Measurements from ENCODE around the gene CPA4.

DNA sequence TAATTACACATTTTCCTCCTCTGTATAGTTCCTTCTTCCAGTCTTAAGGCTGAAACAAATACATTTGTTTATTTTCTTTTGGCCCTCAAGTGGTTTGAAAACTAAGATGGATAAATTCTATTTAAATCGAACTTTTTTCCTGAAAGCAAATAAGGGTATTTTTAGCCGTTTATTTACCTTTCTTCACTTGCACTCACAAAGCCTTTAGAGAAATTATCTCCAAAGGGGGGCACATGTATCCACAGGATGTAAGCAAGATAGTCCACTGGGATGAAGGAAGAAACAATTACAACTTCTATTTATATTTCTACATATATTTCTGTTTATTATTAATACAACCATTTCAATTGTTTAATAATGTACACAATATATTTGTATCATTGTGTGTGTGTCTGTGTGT is 10.2 kb downstream of the CPA4 start:
- TF ChIP-seq, protein P1, sequence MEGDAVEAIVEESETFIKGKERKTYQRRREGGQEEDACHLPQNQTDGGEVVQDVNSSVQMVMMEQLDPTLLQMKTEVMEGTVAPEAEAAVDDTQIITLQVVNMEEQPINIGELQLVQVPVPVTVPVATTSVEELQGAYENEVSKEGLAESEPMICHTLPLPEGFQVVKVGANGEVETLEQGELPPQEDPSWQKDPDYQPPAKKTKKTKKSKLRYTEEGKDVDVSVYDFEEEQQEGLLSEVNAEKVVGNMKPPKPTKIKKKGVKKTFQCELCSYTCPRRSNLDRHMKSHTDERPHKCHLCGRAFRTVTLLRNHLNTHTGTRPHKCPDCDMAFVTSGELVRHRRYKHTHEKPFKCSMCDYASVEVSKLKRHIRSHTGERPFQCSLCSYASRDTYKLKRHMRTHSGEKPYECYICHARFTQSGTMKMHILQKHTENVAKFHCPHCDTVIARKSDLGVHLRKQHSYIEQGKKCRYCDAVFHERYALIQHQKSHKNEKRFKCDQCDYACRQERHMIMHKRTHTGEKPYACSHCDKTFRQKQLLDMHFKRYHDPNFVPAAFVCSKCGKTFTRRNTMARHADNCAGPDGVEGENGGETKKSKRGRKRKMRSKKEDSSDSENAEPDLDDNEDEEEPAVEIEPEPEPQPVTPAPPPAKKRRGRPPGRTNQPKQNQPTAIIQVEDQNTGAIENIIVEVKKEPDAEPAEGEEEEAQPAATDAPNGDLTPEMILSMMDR (IDR thresholded peaks at IDR 0.05) = no peak
- TF ChIP-seq POLR2AphosphoS5 (IDR thresholded peaks at IDR 0.05) = no peak

Data from upper lobe of left lung (tissue), 4 donors.